HepG2 (cell line): Measurements from ENCODE around the gene MRPS34.

ENCODE experiments used
- GABPA ChIP-seq, 2 experiments: IDR thresholded peaks; 2 replicates each; pipeline ENCODE4 v1.6.1; 2011 to 2016; ENCODE audit warnings: low read depth in 2 of 2, low read length in 1 of 2, missing biosample characterization in 1 of 2, missing genetic modification characterization in 1 of 2
- HCFC1 ChIP-seq: fragments of 150-350 bp; IDR thresholded peaks from 2 replicates; pipeline ENCODE4 v1.6.1; 2014; ENCODE audit warnings: low read depth, low read length
- MYC ChIP-seq: sonication (generic); formaldehyde crosslinking; IDR thresholded peaks from 2 replicates; pipeline ENCODE4 v1.9.0; 2021; ENCODE audit warnings: missing genetic modification reagents, borderline replicate concordance
- TF ChIP-seq, protein P1 (sequence below): sonication (generic); formaldehyde crosslinking; IDR thresholded peaks from 2 replicates; pipeline ENCODE4 v1.5.0; 2020; ENCODE audit warnings: missing genetic modification reagents
- TF ChIP-seq, protein P2 (sequence below): sonication (generic); formaldehyde crosslinking; IDR thresholded peaks from 2 replicates; pipeline ENCODE4 v1.5.0; 2020; ENCODE audit warnings: mild to moderate bottlenecking, missing genetic modification reagents, moderate library complexity

DNA sequence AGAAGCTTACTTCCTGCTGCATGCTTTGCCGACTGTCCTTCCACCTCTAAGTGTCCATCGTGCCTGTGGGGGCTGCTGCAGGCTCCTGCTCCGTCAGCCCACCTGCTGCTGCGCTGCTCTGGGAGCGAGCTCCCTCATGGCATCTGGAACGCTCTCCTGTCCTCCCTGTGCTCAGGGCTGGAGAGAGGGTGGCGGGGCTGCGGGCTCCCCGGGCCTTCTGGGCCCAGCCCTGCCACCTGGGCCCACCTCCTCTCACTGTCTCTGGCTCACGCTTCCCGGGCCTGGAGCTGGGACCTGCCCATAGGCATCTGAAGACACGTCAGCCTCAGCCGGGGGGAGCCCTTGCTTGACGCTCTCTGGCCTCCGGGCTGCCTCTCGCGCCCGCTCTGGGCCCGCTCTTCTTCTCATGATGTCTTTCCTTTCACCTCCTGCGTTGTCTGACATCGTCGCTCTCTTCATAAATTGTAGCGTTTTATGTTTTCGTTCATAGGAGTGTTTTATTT, 28.5 kb downstream of the MRPS34 start:
- TF ChIP-seq, protein P1, sequence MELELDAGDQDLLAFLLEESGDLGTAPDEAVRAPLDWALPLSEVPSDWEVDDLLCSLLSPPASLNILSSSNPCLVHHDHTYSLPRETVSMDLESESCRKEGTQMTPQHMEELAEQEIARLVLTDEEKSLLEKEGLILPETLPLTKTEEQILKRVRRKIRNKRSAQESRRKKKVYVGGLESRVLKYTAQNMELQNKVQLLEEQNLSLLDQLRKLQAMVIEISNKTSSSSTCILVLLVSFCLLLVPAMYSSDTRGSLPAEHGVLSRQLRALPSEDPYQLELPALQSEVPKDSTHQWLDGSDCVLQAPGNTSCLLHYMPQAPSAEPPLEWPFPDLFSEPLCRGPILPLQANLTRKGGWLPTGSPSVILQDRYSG (CRISPR knock-in tag) = no peak
- TF ChIP-seq GABPA (IDR thresholded peaks at IDR 0.05; ENCODE audit: low read depth, low read length) = no peak
- TF ChIP-seq GABPA (CRISPR knock-in tag; IDR thresholded peaks at IDR 0.05; ENCODE audit: low read depth) = no peak
- TF ChIP-seq, protein P2, sequence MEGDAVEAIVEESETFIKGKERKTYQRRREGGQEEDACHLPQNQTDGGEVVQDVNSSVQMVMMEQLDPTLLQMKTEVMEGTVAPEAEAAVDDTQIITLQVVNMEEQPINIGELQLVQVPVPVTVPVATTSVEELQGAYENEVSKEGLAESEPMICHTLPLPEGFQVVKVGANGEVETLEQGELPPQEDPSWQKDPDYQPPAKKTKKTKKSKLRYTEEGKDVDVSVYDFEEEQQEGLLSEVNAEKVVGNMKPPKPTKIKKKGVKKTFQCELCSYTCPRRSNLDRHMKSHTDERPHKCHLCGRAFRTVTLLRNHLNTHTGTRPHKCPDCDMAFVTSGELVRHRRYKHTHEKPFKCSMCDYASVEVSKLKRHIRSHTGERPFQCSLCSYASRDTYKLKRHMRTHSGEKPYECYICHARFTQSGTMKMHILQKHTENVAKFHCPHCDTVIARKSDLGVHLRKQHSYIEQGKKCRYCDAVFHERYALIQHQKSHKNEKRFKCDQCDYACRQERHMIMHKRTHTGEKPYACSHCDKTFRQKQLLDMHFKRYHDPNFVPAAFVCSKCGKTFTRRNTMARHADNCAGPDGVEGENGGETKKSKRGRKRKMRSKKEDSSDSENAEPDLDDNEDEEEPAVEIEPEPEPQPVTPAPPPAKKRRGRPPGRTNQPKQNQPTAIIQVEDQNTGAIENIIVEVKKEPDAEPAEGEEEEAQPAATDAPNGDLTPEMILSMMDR (CRISPR knock-in tag) = no peak
- TF ChIP-seq HCFC1 = no peak
- no peak for TF ChIP-seq MYC (CRISPR knock-in tag)
